Large intestine (tissue), 3 donors: ENCODE results near the gene RETREG2. TPM values are rescaled to one million over a fixed set of nuclear protein-coding genes. Genes with fewer than 3 reads are reported as not detected.
"Not testable (repeated sequence)": the region's sequence is repeated elsewhere in the genome, so short reads cannot be mapped to it uniquely, and the experiment has no call there.

Experiments
- DNase-seq, 2 donors: peaks; one replicate each; pipeline versions ENCODE4 v3.0.0 to v3.0.0-alpha.2; 2013
- H3K27ac ChIP-seq: one replicate; pipeline ENCODE4 v1.5.1; 2013; ENCODE audit warnings: low read length
- H3K27me3 ChIP-seq: 2 replicates; pipeline ENCODE4 v1.6.1; 2013; ENCODE audit warnings: low read length; ENCODE audit not compliant: control insufficient read depth, insufficient read depth
- H3K36me3 ChIP-seq: 2 replicates; pipeline ENCODE4 v1.6.1; 2013; ENCODE audit warnings: low read length; ENCODE audit not compliant: control insufficient read depth, insufficient read depth
- H3K4me1 ChIP-seq: one replicate; pipeline ENCODE4 v1.6.1; 2013; ENCODE audit warnings: low read length; ENCODE audit not compliant: control insufficient read depth, insufficient read depth
- H3K4me3 ChIP-seq: one replicate; pipeline ENCODE4 v1.5.1; 2013; ENCODE audit warnings: low read length
- H3K9me3 ChIP-seq: one replicate; pipeline ENCODE4 v1.6.1; 2013; ENCODE audit warnings: mild to moderate bottlenecking, low read depth, low read length, moderate library complexity; ENCODE audit not compliant: control insufficient read depth
- WGBS: methylation state at CpG from one replicate; pipeline ENCODE4 v1.1.5; 2013; ENCODE audit warnings: low lambda C conversion rate; ENCODE audit not compliant: insufficient coverage; 5-methylcytosine and 5-hydroxymethylcytosine counted together
- polyA plus RNA-seq: library from polyadenylated mRNA; unstranded; fragments of 120-200 nt; gene quantifications from one replicate; pipeline ENCODE4 v1.2.1, GENCODE V29; 2013

Gene RETREG2
- polyA plus RNA-seq, 1 donor = 82.0 TPM

DNA sequence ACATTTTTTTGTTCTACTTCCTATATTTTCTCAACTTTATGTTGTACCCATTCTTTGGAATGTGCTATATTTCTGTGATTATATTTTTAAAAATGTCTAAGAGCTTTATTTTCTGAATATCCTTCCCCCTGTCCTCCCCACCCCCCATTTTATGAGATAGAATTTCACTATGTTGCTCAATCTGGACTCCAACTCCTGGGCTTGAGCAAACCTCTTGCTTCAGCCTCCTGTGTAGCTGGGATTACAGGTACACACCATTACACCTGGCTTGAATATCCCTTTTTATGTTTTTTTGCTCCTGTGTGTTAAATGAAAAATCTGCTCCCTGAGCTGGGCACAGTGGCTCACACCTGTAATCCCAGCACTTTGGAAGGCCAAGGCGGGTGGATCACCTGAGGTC is 19.3 kb downstream of the RETREG2 start:
- no peak for DNase-seq
- no peak overlapping the region for H3K27ac ChIP-seq
- H3K27me3 ChIP-seq = no peaks in the 10 kb centered on the region
- WGBS = no CpG with 5 or more reads among the region's 1 CpG
- peaks cover 3% of the 10 kb centered on the region for H3K9me3 ChIP-seq
- H3K4me3 ChIP-seq = no peak overlapping the region
- H3K36me3 ChIP-seq = no peaks in the 10 kb centered on the region
- H3K4me1 ChIP-seq = no peaks in the 10 kb centered on the region

DNA sequence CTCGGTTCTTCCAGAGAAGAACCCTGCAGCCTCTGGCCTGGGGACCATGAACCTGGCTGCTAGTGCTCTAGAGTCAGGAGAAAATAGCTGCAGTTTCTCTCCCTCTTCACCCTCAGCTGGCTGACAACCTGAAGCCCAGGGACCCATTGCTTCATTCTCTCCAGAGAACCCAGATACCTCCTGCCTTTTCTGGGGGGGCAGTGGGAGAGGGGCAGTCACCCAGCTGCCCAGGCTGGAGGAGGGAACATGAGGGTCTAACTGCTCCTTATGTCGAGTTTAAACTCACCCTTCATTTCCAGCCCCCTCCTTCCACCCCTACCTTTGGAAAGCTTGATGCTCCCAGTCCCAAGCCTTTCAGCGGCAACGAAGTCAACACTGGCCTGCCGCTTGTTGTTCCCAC is 20.9 kb downstream of the RETREG2 start:
- no peak for DNase-seq
- no CpG with 5 or more reads among the region's 5 CpGs for WGBS
- no peaks in the 10 kb centered on the region for H3K27me3 ChIP-seq
- no peak overlapping the region for H3K4me3 ChIP-seq
- H3K27ac ChIP-seq = no peak overlapping the region
- H3K36me3 ChIP-seq = no peaks in the 10 kb centered on the region
- H3K9me3 ChIP-seq = peaks cover 3% of the 10 kb centered on the region
- H3K4me1 ChIP-seq = no peaks in the 10 kb centered on the region

DNA sequence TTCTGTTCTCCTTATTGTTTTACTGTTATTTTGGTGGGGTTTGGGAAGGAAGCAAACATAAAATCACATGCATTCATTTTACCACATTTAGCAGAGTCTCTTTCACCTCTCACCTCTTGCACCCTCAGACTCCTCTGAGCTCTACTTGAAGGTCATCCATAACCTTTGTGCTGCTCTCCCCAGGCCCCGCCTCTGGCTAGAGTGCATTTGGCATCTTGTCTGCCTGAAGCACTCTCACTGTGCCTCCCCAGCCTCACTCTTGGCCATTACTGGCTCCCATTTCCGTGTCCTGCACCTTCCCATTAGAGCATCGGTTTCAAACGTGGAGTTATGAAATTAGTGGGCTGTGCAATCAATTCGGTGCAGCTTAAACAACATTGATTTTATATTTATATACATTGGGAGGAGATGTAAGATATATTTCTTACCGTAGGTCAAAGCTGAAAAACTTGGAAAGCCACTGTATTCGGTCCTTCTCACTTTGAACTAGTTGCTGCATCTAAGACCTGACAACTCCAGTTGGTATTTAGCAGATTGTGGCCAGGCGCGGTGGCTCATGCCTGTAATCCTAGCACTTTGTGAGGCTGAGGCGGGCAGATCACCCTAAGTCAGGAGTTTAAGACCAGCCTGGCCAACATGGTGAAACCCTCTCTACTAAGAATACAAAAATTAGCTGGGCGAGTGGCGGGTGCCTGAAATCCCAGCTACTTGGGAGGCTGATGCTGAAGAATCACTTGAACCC is 21.6 kb downstream of the RETREG2 start:
- DNase-seq = no peak
- Histone ChIP-seq H3K4me3 (no peak overlapping the region), H3K4me1 (no peaks in the 10 kb centered on the region), H3K27ac (no peak overlapping the region), H3K36me3 (no peaks in the 10 kb centered on the region), H3K9me3 (peaks cover 3% of the 10 kb centered on the region), H3K27me3 (no peaks in the 10 kb centered on the region)
- no CpG with 5 or more reads among the region's 12 CpGs for WGBS

DNA sequence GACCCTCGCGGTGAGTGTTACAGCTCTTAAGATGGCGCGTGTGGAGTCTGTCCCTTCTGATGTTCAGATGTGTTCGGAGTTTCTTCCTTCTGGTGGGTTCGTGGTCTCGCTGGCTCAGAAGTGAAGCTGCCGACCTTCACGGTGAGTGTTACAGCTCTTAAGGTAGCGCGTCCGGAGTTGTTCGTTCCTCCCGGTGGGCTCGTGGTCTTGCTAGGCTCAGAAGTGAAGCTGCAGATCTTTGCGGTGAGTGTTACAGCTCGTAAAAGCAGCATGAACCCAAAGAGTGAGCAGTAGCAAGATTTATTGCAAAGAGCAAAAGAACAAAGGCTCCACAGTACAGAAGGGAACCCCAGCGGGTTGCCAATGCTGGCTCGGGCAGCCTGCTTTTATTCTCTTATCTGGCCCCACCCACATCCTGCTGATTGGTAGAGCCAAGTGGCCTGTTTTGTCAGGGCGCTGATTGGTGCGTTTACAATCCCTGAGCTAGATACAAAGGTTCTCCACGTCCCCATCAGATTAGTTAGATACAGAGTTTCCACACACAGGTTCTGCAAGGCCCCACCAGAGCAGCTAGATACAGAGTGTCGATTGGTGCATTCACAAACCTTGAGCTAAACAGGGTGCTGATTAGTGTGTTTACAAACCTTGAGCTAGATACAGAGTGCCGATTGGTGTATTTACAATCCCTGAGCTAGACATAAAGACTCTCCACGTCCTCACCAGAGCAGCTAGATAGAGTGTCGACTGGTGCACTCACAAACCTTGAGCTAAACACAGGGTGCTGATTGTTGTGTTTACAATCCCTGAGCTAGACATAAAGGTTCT is 22.6 kb downstream of the RETREG2 start:
- H3K27me3 ChIP-seq, H3K36me3 ChIP-seq, H3K4me1 ChIP-seq, DNase-seq, H3K27ac ChIP-seq, H3K9me3 ChIP-seq, H3K4me3 ChIP-seq: not testable (repeated sequence)
- WGBS = no CpG with 5 or more reads among the region's 26 CpGs

DNA sequence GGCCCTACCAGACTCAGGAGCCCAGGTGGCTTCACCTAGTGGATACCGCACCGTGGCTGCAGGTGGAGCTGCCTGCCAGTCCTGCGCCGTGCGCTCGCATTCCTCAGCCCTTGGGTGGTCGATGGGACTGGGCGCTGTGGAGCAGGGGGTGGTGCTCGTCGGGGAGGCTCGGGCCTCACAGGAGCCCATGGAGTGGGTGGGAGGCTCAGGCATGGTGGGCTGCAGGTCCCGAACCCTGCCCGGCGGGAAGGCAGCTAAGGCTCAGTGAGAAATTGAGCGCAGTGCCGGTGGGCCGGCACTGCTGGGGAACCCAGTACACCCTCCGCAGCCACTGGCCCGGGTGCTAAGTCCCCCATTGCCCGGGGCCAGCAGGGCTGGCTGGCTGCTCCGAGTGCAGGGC is 23.3 kb downstream of the RETREG2 start:
- not testable (repeated sequence) for DNase-seq, H3K27me3 ChIP-seq, H3K36me3 ChIP-seq, H3K9me3 ChIP-seq, H3K4me3 ChIP-seq, H3K4me1 ChIP-seq, H3K27ac ChIP-seq
- WGBS = no CpG with 5 or more reads among the region's 21 CpGs

DNA sequence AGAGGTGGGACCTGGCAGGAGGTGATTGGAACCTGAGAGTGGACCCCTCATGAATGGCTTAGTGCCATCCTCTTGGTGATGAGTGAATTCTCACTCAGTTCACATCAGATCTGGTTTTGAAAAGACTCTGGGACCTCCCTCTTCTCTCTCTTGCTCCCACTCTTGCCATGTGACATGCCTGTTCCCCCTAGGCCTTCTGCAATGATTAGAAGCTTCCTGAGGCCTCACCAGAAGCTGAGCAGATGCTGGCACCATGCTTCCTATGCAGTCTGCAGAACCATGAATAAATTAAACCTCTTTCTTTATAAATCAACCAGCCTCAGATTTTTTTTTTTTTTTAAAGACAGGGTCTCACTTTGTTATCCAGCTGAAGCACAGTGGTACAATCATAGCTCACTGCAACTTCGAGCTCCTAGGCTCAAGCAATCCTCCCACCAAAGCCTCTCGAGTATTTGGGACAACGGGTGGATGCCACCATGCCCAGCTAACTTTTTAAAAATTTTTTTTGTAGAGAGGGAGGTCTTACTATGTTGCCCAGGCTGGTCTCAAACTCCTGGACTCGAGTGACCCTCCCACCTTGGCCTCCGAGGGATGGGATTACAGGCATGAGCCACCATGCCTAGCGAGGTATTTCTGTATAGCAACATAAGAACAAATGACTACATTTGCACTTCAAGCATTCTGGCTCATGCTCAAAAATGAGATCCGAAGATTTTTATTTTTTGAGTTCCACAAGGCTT is 26.5 kb downstream of the RETREG2 start:
- Histone ChIP-seq H3K27ac (no peak overlapping the region), H3K4me3 (no peak overlapping the region), H3K27me3 (no peaks in the 10 kb centered on the region), H3K36me3 (peaks cover 21% of the 10 kb centered on the region), H3K4me1 (peaks cover 19% of the 10 kb centered on the region), H3K9me3 (peaks cover 3% of the 10 kb centered on the region)
- 80% methylated on average over 1 of the region's 7 CpGs for WGBS
- DNase-seq = no peak

DNA sequence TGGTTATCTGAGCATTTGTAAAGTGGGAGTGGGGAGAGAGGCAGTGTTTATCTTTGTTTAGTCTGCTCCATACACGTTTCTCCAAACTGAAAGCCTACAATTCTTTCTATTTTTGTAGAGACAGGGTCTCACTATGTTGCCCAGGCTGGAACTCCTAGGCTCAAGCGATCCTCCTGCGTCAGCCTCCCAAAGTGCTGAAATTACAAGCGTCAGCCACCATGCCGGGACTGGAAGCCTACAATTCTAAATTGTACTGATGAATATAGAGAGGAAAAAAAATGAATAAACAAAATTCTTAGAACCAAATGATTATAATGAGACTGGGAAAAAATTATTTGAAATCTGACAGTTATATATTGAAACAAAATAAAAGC is 27.1 kb downstream of the RETREG2 start:
- Histone ChIP-seq H3K27ac (no peak overlapping the region), H3K9me3 (peaks cover 3% of the 10 kb centered on the region), H3K27me3 (no peaks in the 10 kb centered on the region), H3K4me1 (peaks cover 19% of the 10 kb centered on the region), H3K36me3 (peaks cover 26% of the 10 kb centered on the region), H3K4me3 (no peak overlapping the region)
- no CpG with 5 or more reads among the region's 5 CpGs for WGBS
- no peak for DNase-seq

DNA sequence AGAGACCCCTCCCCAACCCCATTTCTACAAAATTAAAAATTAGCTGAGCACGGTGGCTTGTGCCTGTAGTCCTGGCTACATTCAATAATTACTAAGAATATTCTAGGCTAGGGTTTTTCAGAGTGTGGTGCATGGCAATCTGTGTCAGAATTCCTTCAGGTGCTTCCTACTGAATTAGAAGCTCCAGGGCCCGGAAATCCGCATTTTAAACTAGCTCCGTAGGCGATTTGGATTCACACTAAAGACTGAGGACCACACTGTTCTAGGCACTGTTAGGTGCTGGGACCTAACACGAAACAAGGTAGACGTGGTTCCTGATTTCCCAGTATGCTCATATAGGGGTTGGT is 27.9 kb downstream of the RETREG2 start:
- no CpG with 5 or more reads among the region's 7 CpGs for WGBS
- DNase-seq = no peak
- no peaks in the 10 kb centered on the region for H3K27me3 ChIP-seq
- peak overlapping the region; percentile 87 for H3K4me3 ChIP-seq
- peaks cover 34% of the 10 kb centered on the region for H3K36me3 ChIP-seq
- peaks cover 19% of the 10 kb centered on the region for H3K4me1 ChIP-seq
- H3K27ac ChIP-seq = peak overlapping the region; percentile 99
- peaks cover 3% of the 10 kb centered on the region for H3K9me3 ChIP-seq

DNA sequence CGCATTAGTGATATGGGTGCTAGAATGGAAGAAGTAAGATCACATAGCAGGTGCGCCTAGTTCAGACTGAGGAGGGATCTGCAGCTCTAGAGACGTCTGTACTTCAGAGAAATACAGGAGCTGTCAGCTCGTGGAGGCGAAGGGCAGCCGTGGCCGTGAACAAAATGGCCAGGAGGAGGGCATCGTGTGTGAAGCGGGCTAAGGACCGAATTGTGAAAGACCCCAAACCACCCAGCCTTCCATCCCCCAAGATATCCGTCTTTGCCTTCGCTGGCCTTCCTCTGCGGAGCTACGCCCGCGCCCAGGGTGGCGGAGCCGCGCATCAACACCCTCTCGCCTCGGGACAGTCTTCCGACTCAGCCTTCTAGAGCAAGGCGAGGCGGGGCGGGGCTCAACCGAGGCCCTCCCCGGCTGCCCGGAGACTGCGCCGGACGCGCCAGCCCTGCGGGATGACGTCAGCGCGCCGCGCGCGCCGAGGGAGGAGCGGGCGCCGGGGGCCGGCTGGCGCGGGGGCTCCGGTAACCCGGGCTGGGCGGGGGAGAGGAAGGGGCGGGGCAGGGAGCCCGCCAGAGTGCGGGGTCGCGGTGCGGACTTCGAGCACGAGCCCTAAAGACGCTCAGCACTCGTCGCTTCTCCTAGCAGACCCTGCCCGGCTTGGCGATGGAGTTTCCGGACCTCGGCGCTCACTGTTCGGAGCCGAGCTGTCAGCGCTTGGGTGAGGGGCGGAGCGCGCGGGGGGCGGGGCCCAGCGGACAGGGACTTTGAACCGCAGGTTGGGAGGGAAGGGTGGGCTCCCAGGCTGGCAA is 28.5 kb downstream of the RETREG2 start, which contains the start of gene ZFAND2B:
Gene ZFAND2B (plus strand): TSS at position 455 of the 806 bp plus-strand sequence. CDS start 206 bp downstream, at position 661.
- peaks cover 19% of the 10 kb centered on the region for H3K4me1 ChIP-seq

More for the DNA sequence above, 28.5 kb downstream of the RETREG2 start, which contains the start of gene ZFAND2B:
- Histone ChIP-seq H3K4me3 (peak within 1 kb of the TSS; percentile 87), H3K36me3 (peaks cover 40% of the 10 kb centered on the region), H3K9me3 (no peaks in the 10 kb centered on the region), H3K27ac (peak within 1 kb of the TSS; percentile 99), H3K27me3 (no peaks in the 10 kb centered on the region)
- 0% methylated on average over 3 of the region's 76 CpGs for WGBS
- DNase-seq = peak; percentile 97
